GM18951 (cell line): ENCODE data around the gene PCBP1.
A peak's percentile ranks its signal among the peaks of the same experiment; 100 is the strongest.
"Not testable (repeated sequence)": the region's sequence is repeated elsewhere in the genome, so short reads cannot be mapped to it uniquely, and the experiment has no call there.

Experiments used
- POLR2A ChIP-seq: IDR thresholded peaks from 4 replicates; pipeline ENCODE4 v1.6.1; 2011; ENCODE audit warnings: mild to moderate bottlenecking; ENCODE audit not compliant: insufficient read length, insufficient read depth; ENCODE audit errors: extremely low read depth
- in situ Hi-C: fragments of 300-500 bp; cut with MboI; formaldehyde crosslinking; loops from one replicate; pipeline ENCODE4 v1.12.0; 2022; ENCODE audit warnings: low sequenced_read_pairs, mixed read lengths, inconsistent platforms; ENCODE audit not compliant: unreplicated experiment

PCBP1 gene

GRCh38 chr2:70086838-70087701, at the start of gene PCBP1:
Gene PCBP1 (plus strand): TSS chr2:70087477. CDS start chr2:70087744, 267 bp downstream.
- in situ Hi-C loops = no loop called here
- peak; percentile 89 for TF ChIP-seq POLR2A

GRCh38 chr2:70039366-70039765, 47.9 kb upstream of the PCBP1 start:
- no peak for TF ChIP-seq POLR2A
- in situ Hi-C loops = no loop called here

GRCh38 chr2:70041663-70042062, 45.6 kb upstream of the PCBP1 start:
- in situ Hi-C loops = no loop called here
- no peak for TF ChIP-seq POLR2A

DNA sequence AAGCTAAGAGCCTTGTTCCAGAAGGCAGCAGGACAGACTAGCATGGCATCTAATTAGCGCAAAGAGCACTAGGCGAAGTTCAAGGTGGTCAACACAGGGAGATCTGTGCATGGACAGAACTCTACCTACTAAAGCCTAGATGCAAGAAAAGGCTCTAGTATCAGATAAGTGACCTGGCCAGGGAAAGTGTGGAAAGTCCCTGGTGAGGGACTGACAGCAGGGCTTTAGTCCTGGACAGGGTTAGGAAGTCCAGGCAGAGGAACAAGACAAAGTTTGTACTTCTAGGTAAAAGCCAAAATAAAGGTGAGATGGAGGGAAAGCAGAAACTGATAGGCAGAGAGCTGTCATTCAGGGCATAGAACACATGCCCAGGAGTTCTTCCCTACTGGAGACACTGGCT, 45.0 kb upstream of the PCBP1 start:
- in situ Hi-C loops = no loop called here
- TF ChIP-seq POLR2A = no peak

DNA sequence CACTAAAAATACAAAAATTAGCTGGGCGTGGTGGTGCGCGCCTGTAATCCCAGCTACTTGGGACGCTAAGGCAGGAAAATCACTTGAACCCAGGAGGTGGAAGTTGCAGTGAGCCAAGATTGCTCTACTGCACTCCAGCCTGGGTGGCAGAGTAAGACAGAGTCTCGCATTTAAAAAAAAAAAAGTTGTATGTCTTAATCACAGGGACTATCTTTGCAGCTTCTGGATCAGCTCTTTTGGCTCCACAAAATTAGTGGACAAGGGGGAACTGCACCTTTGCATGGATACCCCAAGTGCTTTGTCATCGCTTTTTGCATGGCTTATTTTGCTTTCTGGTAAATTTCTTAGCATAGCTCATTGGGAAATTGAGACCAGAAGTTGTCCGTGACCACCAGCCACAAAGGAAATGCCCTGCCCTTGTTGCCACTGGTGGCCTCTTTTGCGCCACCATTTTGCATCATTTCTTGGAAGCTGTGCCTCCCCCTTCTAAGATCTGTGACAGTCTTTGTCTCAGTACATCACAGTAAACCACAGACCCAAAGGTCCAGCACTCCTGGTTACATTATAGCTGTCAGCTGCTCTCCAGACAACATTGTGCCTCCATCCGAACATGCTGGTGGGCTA, 43.9 kb upstream of the PCBP1 start:
- in situ Hi-C loops = no loop called here

GRCh38 chr2:70044290-70045040, 42.8 kb upstream of the PCBP1 start:
- in situ Hi-C loops = no loop called here
- no peak for TF ChIP-seq POLR2A

More for the DNA sequence above, 43.9 kb upstream of the PCBP1 start:
- TF ChIP-seq POLR2A = no peak

DNA sequence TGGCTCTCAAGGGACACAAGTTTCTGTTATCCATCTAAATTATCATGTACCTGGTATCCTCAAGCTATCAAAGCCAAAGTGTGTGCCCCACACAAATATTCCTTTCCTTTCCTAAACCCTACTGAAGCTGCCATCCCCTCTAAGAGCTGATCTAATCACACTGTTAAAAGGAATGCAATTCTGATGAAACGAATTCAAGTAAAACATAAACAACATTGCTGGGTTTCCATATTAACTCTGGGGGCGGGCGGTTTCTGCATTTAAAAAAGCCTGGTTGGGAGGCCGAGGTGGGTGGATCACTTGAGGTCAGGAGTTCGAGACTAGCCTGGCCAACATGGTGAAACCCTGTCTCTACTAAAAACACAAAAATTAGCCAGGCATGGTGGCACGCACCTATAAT, 41.9 kb upstream of the PCBP1 start:
- in situ Hi-C loops = no loop called here
- TF ChIP-seq POLR2A = no peak

DNA sequence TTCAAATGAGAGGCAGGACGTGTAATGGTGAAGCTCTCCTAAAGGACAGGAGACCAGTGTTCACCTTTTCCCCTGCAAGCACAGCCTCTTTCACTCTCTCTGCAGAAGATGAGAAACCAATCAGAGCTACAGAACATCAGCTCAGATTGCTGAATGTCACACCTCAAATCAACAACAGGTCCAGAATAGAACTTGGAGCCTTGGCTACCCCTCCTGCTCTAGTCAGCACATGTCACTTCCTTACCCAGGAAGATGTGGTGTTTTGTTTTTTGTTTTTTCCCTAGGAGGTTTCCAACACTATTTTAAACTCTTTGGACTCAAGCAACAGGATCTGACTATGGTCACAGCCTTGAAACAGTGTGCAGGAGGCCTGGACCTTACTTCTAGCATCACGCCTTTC, 41.3 kb upstream of the PCBP1 start:
- in situ Hi-C loops = no loop called here
- no peak for TF ChIP-seq POLR2A

GRCh38 chr2:70046534-70046933, 40.7 kb upstream of the PCBP1 start:
- no peak for TF ChIP-seq POLR2A
- in situ Hi-C loops = no loop called here

- no peak for TF ChIP-seq POLR2A
- in situ Hi-C loops = no loop called here
Observed at GRCh38 chr2:70047451-70047850, 39.8 kb upstream of the PCBP1 start.

DNA sequence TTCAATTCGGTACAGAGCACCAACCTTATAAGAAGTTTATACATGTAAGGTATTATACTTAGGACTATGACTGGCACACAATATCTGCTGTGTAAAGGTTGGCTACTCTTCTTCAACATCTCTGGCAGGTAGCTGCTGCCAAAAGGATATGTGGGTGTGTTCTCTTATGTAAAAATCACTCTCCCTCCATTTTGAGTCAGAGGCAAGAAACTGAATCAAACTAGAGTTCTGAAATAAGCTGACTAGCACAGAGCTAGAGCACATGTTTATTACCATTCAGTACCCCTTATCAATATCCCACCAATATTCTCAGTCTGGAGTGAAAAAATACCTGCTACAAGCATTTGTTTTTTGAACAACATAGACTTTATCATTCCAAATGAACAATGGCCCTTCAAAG, 38.0 kb upstream of the PCBP1 start:
- in situ Hi-C loops = no loop called here
- TF ChIP-seq POLR2A = no peak

DNA sequence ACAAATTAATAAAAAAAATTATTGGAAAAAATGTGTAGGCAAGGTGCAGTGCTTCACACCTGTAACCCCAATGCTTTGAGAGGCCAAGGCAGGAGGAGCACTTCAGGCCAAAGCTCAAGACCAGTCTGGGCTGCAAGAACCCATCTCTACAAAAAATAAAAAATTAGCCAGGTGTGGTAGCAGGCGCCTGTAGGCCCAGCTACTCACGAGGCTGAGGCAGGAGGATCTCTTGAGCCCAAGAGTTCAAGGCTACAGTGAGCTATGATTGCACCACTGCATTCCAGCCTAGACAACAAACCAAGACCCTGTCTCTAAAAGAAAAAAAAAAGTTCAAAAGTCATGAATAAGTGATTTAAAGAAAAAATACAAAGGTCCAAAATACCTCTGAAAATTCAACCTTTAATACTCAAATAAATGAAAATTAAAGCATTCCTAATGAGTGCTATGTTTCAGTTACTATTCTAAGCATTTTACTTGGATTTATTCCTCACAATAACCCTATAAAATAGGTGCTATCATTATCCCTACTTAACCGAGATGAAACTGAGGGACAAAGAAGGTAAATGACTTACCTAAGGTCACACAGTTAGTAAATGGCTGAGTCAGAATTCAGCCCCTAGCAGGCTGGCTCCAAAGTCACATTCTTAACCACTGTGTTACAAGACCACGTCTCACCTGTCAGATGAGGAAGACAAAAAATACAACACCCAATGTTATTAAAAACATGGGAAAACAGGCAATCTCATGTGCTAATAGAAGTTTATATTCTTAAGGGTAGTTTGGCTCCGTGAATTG, 36.4 kb upstream of the PCBP1 start:
- in situ Hi-C loops = no loop called here
- no peak for TF ChIP-seq POLR2A

GRCh38 chr2:70055259-70055658, 32.0 kb upstream of the PCBP1 start:
- in situ Hi-C loops = not testable (repeated sequence)
